GM21619 (cell line): ENCODE measurements around the gene ARHGEF7.
"Not testable (repeated sequence)": the region's sequence is repeated elsewhere in the genome, so short reads cannot be mapped to it uniquely, and the experiment has no call there.

Experiments
- ATAC-seq: cut with Tn5 transposase; IDR thresholded peaks from one replicate; pipeline ENCODE4 v1.9.1; 2021; ENCODE audit not compliant: unreplicated experiment

ARHGEF7 gene

DNA sequence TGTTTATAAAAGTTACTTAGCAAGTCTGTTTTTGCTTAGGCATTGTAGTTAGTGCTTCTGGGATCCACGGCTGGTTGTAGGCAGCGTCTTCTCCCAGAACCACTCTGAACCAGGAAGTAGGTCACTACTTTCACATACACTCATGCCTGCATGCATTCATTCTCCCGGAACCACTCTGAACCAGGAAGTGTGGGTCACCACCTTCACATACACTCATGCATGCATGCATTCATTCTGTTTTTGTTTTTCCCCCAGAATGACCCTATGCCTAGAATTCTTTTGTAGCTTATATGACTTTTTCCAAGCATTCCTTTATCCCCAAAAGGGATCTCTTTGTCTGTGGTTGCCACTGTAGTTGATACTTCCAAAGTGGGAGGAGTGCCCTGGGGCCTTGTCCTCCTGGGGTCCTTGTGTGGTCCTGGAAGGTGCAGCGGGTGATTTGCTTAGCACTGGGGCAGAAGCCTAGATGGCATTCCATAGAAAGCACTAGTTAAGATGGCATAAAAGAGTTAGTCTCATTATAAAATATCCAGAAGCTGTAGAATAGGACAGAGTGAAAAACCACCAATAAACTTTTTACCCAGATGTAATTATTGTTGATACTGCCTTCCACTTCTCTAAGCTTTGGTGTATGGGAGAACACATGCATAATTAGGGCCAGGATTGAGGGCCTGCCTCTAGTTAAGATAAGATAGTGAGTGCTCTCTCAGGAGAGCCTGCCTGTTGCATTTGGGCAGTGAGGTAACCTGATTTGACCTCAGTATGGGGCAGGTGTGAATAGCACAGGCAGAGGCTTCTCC, 136.7 kb downstream of the ARHGEF7 start:
- ATAC-seq: no peak

DNA sequence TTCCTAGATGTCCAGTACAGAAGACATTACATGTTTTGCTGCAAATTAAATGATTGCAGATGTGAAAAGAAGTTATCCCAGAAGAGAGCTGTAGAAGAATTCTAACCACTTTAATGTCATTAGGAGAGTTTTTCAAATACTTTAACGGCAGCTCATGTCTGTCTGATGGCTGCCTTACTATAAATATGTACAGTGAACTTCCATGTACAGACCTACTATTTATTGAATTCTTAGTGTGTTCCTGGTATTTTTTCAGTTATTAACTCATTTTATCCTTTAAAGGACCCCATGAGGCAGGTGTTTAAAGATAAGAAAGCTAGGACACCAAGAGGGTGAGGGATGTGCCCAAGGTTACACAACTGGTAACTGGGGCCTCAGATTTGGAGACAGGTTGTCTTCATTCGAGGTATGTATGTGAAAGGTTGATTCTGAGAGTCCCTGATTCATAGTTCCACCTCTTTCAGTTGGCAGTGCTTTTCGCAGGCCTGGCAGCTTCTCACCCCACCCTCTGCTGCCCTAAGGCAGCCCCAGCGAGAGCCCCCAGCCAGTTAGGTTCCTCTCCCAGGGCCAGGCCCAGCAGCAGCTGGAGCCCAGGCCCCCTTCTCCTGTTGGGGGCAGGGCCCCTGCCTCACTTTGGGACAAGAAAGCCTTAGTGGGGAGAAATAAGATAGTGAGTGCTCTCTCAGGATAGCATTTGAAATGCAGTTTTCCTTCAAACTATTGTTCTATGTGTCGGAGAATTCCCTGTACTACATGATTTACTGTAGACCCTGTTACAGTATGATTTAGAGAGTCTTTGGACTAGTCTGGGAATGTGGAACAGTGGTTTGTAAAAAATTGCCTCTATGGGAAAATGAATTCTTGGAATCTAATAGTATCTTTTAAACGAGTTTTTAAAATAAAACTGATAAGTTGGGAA, 137.6 kb downstream of the ARHGEF7 start:
- no peak for ATAC-seq

DNA sequence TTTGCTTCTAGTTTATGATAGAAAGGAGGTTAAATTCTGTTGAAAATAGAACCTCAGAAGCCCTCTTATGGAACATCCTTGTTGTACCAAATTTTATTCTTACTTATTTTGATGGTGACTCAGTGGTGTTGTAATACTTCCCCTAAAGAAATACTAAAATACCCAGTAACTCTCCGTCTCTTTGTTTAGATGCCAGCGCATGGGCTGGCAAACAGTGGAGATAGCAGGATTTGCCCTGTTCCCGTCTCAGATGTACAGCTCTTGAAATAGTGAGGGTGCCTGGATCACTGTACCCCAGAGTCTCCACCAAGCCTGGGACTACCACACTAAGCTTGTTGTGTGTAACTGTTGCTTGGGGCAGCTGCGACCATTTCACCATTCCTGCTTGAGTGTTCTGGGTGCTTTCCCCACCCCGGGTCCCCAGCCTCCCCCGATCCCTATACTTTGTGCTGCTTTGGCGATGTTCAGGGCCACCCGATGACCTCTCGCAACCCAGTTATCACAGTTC, 138.3 kb downstream of the ARHGEF7 start:
- no peak for ATAC-seq

DNA sequence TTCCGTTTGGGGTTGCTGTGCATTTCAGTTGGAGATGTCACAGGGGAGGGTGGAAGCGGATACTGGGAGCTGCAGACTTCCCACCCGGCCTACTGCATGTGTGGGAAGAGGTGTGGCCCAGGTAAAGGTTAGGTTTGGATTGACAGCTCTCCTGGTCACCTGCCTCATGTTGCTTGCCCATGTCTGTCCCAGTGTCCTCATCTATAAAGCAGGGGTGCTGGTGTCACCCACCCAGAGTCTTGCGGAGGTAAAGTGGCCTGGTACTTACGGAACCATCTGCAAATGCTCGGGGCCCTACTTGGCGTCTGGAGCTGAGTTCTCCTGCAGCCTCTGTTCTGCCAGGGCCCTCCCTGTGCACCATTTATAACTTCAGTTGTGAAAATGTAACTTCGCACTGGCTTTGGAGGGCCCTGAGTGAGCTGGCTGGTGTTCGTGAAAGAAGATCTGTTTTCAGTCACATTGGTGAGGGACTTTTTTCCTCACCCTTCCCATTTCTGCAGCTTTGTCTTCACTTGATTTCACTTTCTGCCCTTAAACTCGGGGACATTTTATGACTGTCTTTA, 140.2 kb downstream of the ARHGEF7 start:
- no peak for ATAC-seq

DNA sequence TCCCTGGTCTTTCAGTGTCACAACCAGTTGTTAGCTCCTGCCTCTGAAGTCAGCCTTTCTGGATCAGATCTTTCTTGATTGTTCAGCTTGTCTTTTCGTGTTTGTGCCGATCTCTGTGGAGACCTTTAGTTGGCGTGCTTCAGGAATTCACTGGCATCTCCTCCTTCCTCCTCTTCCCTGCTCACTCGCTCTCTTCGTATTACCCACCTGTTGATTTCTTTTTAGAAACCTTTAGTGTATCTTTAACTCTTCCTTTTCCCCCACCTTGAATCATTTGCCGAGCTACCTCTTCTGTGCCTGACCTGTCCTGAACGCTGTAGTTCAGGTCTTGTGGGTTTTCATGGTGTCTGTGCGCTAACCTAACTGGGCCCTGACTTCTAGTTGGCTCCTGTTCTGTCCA, 141.3 kb downstream of the ARHGEF7 start:
- ATAC-seq: no peak

DNA sequence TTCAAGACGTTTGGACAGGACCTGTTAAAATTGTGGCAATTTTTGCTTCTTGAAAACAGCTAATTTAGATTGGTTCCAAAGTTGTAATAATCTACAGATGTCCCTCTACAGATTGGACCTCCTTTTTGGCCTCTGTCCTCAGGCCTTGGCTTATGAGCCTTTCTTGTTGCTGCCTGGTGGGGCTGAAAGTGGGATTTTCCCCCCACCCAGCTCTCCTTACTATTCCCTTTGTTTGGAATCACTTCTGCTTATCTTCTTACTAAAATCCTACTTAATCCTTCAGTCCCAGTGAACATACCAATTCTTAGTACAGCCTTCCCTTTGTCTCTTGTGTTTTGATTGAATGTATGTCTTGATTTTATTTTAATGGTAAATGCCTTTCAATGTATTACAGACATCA, 141.8 kb downstream of the ARHGEF7 start:
- ATAC-seq: no peak

DNA sequence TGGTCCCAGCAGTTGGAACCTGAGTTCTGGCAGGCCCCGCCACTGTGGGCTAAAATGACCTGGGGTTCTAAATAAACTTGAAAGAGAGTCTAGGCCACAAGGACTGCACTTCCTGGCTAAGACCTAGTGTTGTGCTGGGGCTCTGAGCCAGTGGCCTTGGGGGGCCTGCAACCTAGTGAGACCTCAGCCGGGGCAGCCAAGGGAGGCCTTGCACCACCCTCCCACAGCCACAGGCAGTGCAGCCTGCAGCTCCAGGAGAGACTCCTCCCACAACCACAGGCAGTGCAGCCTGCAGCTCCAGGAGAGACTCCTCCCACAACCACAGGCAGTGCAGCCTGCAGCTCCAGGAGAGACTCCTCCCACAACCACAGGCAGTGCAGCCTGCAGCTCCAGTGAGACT, 142.8 kb downstream of the ARHGEF7 start:
- ATAC-seq: not testable (repeated sequence)

DNA sequence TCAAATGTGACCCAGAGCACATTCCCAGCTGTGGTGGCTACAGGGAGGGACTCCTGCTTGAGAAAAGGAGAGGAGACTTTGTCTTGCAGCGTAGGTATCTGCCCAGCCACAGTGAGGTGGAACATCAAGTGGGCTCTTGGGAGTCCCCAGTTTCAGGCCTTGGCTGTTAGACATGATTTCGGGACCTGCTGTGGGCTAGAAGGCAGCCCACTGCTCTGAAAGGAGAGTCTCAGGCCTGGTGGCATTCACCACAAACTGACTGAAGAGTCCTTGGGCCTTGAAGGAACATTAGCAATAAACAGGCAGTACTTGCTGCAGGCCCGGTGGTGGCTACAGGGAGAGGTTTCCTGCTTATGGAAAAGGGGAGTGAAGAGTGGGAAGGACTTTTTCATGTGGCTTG, 143.5 kb downstream of the ARHGEF7 start:
- ATAC-seq: no peak

DNA sequence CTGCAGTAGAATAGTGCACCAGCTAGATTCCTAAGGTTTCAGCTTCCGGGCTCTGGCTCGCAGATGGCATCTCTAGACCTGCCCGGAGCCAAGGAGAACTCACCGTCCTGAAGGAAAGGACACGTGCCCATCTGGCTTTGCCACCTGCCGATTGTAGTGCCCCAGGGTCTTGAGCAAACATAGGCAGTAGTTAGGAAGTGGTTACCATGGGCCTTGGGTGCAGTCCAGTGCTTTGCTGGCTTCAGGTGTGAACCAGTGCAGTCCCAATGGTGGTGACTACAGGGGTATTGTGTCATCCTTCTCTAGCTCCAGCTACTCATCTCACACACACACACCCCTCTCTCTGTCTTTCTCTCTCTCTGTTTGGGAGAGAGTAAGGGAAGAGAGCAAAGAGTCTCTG, 143.9 kb downstream of the ARHGEF7 start:
- ATAC-seq: no peak

DNA sequence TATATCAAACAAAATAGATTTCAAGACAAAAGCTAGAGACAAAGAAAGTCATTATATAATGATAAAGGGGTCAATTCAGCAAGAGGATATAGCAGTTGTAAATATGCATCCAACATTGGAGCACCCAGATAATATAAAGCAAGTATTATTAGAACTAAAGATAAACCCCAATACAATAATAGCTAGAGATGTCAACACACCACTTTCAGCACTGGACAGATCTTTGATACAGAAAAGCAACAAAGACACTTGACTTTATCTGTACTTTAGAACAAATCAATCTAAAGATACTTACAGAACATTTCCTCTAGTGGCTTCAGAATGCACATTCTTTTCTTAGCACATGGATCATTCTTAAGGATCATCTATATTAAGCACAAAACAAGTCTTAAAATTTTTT, 146.2 kb downstream of the ARHGEF7 start:
- ATAC-seq: no peak

DNA sequence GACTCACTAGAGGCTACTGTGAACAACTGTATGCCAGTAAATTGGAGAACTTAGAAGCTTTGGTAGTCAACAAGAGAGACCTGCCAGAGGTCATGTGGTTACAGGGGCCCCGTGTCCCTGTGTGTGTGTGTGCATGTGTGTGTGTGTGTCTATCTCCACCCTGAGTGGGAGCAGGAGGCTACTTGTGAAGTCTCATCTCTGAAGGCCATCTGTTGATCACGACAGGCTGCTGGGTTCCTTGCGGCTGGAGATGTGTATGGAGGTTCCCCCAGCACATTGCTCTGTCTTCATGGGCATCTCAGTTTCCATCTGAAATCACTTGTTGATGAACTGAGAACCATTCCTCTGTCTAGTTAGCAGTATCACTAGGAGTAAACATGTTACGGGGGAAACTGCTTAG, 147.2 kb downstream of the ARHGEF7 start:
- ATAC-seq: no peak

DNA sequence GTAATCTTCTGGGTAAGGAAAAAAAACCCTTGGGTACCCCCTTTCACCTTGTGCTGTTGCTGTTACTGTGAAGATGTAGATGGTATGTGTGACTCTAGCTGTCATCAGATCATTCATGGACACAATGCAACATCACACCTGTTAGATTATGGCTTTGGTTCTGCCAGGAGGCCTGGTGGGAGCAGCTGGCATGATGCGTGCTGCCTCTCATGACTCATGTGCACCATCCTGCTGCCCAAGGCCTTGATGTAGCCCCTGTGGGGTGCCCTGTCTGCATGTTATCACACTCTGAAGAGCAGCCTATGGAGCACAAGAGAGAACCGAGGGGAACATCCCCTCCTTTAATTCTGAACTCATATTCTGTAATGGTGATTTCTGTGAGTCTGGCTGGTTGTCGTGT, 147.6 kb downstream of the ARHGEF7 start:
- ATAC-seq: no peak

DNA sequence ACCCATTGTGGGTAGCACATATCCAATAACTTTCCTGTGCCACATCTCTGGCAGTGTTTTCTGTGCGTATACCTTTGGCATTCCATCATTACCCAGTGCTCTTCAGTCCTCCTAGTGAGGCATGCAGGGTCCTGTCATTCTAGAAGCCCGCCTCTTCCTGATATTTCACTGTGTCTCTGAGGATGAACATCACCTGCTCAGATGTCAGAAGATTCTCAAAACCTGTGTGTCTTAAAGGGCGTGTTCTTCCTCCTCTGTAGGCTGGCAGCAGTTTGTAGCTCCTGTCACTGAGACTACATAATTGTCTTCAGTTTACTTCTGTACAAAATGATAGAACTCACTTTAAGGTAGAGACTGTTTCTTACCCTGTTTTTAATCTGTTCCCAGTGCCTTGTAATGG, 148.5 kb downstream of the ARHGEF7 start:
- no peak for ATAC-seq

DNA sequence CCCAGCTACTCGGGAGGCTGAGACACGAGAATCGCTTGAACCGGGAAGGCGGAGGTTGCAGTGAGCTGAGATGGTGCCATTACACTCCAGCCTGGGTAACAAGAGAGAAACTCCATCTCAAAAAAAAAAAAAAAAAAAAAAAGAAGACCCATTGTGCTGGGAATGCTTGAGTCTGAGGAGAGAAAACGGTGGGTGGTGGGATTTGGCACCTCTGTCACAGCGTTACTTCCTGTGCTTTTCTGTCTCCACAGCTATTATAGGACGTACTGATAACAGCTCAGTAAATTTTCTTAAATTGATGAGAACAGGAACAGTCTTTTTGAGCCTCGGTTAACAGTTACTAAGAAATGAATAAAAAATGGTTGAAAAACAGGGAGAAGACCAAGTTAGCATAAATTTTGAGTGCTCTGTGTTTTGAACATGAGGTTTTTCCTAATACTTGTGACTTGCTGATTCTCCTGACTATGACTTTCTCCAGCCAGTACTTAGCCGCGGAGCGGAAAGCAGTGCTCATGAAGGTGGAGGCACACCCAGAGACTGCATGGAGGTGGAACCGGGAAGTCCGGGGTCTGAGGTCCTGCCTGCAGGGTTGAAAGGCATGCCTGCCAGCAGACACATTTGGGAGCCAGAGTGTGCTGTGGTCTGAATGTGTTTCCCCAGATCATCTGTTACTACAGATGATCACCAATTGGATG, 150.0 kb downstream of the ARHGEF7 start:
- no peak for ATAC-seq

DNA sequence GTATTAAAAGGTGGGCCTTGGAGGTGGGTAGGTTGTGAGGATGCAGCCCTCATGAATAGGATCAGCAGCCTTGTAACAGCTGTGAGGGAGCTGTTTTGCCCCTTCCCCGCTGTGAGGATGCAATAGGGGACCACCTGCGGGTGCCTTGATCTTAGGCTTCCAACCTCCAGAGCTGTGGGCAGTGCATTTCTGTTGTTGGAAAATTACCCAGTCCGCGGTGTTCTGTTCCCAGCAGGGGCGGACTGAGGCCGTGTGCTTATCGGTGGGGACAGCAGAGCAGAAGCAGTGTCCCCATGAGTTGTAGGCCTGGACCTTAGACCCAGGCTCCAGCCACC, 150.6 kb downstream of the ARHGEF7 start:
- ATAC-seq: no peak

DNA sequence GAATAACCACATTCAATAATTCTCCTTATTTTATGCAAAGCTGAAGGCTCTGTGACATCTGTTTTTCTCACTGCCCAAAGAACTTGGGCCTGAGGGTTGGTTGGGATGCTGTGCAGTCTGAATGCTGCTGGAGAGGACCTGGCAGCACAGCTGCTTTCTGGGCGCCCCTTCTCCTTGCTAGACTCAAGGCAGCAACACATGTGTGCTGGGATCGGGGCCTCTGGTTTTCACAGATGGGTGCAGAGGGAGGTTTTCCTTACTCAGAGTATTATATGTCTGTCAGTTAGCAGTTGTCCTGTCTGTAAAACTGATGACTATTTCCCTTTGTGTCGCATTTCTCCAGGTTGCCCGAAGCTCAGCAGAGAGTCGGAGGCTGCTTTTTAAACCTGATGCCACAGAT, 152.1 kb downstream of the ARHGEF7 start:
- ATAC-seq: no peak

DNA sequence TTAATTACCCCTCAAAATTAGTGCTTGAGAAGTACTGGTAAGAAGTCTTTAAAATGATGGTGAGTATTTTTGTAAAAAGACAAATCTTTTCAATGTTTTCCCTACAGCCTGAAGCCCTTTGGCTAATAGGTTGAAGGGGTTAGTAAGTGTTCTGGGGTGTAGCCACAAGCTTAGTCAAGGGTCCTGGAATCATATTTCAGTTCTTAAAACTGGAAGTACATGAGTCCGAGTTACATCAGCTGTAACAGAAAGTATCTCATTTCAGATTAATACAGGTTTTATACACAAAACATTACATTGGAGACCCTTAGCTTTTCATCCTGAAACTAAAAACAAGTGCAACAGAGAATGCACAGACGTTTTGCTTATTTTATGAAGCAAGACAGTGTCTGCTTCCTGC, 152.7 kb downstream of the ARHGEF7 start:
- no peak for ATAC-seq

DNA sequence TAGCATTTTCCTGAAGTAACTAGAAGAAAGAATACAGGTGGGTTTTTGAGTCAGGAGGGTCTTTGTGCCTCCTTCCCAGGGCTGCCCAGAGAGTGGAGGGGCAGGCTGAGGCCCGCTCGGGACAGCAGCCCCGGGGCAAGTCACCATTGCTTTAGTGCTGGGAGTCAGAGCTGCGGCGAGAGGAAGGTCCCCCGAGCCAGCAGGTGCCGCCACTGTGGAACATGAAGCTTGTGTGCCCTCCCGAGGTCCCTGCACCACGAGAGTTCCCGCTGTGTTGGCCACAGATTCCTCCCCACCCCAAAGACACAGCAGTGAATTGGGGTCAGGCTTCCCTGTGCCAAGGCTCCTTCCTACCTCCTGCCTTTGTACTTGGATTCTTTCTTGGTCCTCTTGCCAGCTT, 154.4 kb downstream of the ARHGEF7 start:
- no peak for ATAC-seq

DNA sequence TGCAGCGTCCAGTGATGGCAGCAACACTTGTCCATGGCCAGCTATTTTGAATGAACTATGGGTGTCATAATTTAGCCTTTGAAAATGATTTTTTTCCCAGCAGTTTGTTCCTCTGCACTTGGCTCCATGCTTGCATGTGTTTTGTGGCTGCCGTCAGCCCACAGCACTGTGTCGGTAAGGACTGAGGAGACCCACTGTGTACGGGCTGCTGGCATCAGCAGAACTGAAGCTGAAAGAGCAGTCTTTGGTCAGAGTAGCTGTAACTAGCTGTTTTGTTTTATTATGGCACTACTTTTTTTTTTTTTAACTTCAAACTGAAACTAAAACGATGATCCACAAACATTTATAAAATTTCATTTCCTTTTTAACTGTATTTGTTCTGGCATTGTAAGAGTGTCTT, 155.0 kb downstream of the ARHGEF7 start:
- ATAC-seq: no peak

DNA sequence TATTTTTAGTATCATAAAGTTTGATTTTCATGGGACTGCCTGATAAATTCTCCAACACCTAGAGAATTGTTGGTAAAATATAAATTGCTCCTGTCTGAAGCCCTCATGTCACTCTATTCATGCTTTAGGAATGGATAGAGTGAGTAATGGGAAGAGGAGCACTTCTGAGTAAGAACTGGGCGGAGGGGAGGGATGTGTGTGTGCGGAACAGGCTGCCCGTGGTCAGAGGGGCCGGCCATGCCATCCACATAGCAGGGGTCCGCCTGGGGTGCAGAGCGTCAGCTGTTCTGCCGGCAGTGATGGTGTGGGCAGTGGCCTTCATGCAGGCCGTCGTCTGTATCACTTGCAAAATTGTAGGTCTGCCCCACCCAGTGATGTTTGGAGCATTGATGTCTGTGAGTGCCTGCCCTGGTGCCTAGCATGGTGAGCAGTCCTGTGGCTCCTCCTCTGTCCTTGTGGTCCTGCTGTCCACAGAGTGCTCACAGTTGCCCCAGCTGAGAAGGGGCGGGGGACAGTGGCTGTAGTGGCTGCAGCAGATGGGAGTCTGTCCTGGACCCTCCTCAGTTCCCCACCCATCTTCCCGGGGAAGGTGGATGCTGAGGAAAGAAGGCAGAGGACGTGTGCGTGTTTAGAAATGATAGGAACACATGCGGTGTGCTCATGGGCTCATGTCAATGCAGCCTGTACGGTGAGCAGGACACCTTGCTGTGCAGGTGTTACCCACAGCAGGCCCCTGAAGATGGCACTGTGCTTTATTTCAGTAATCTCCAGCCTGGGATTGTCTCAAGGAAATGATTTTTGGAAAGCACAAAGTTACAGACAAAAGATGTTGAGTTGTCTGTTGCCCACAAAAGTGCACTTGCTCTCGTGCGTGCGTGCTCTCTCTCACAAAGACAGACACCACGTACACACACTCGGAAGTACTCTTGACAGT, 155.9 kb downstream of the ARHGEF7 start:
- ATAC-seq: no peak
